Upper lobe of left lung (tissue), 4 donors: ENCODE results near the gene MICAL2.

Source experiments
- EP300 ChIP-seq, 4 donors: sonication (generic); formaldehyde crosslinking; IDR thresholded peaks; one replicate each; pipeline ENCODE4 v1.5.1; 2017; ENCODE audit warnings: antibody characterized with exemption in 4 of 4, control low read depth in 2 of 4
- POLR2A ChIP-seq, 4 donors: fragments of 450-650 bp; IDR thresholded peaks; one replicate each; pipeline ENCODE4 v1.5.1; 2016 to 2017; ENCODE audit warnings: antibody characterized with exemption in 4 of 4, mild to moderate bottlenecking in 2 of 4
- POLR2AphosphoS5 ChIP-seq, 2 donors: sonication (generic); formaldehyde crosslinking; IDR thresholded peaks; one replicate each; pipeline ENCODE4 v1.5.1; 2017; ENCODE audit warnings: antibody characterized with exemption in 2 of 2
- TF ChIP-seq, protein P1 (sequence below), 6 experiments: fragments of 450-650 bp in 4 of 6; fragments of 200-600 bp in 2 of 6; sonication (generic) in 2 of 6; IDR thresholded peaks; one replicate each; pipeline ENCODE4 v1.5.1; 2016 to 2019; ENCODE audit warnings: antibody characterized with exemption in 6 of 6

GRCh38 chr11:12176410-12176809 lies 66.0 kb downstream of the MICAL2 start:
- TF ChIP-seq POLR2A (IDR thresholded peaks at IDR 0.05) (no peak), EP300 (IDR thresholded peaks at IDR 0.05) (no peak), POLR2AphosphoS5 (IDR thresholded peaks at IDR 0.05) (no peak)
- TF ChIP-seq, protein P1, sequence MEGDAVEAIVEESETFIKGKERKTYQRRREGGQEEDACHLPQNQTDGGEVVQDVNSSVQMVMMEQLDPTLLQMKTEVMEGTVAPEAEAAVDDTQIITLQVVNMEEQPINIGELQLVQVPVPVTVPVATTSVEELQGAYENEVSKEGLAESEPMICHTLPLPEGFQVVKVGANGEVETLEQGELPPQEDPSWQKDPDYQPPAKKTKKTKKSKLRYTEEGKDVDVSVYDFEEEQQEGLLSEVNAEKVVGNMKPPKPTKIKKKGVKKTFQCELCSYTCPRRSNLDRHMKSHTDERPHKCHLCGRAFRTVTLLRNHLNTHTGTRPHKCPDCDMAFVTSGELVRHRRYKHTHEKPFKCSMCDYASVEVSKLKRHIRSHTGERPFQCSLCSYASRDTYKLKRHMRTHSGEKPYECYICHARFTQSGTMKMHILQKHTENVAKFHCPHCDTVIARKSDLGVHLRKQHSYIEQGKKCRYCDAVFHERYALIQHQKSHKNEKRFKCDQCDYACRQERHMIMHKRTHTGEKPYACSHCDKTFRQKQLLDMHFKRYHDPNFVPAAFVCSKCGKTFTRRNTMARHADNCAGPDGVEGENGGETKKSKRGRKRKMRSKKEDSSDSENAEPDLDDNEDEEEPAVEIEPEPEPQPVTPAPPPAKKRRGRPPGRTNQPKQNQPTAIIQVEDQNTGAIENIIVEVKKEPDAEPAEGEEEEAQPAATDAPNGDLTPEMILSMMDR (IDR thresholded peaks at IDR 0.05) = no peak
